Large intestine (tissue), 3 donors: Measurements from ENCODE around the gene SOX21. TPM values are rescaled to one million over a fixed set of nuclear protein-coding genes. Genes with fewer than 3 reads are reported as not detected.

ENCODE experiments used
- DNase-seq, 2 donors: peaks; one replicate each; pipeline versions ENCODE4 v3.0.0 to v3.0.0-alpha.2; 2013
- H3K27ac ChIP-seq: one replicate; pipeline ENCODE4 v1.5.1; 2013; ENCODE audit warnings: low read length
- H3K27me3 ChIP-seq: 2 replicates; pipeline ENCODE4 v1.6.1; 2013; ENCODE audit warnings: low read length; ENCODE audit not compliant: control insufficient read depth, insufficient read depth
- H3K36me3 ChIP-seq: 2 replicates; pipeline ENCODE4 v1.6.1; 2013; ENCODE audit warnings: low read length; ENCODE audit not compliant: control insufficient read depth, insufficient read depth
- H3K4me1 ChIP-seq: one replicate; pipeline ENCODE4 v1.6.1; 2013; ENCODE audit warnings: low read length; ENCODE audit not compliant: control insufficient read depth, insufficient read depth
- H3K4me3 ChIP-seq: one replicate; pipeline ENCODE4 v1.5.1; 2013; ENCODE audit warnings: low read length
- H3K9me3 ChIP-seq: one replicate; pipeline ENCODE4 v1.6.1; 2013; ENCODE audit warnings: mild to moderate bottlenecking, low read depth, low read length, moderate library complexity; ENCODE audit not compliant: control insufficient read depth
- WGBS: methylation state at CpG from one replicate; pipeline ENCODE4 v1.1.5; 2013; ENCODE audit warnings: low lambda C conversion rate; ENCODE audit not compliant: insufficient coverage; 5-methylcytosine and 5-hydroxymethylcytosine counted together
- polyA plus RNA-seq: library from polyadenylated mRNA; unstranded; fragments of 120-200 nt; gene quantifications from one replicate; pipeline ENCODE4 v1.2.1, GENCODE V29; 2013

SOX21 gene
- polyA plus RNA-seq, 1 donor = not detected

DNA sequence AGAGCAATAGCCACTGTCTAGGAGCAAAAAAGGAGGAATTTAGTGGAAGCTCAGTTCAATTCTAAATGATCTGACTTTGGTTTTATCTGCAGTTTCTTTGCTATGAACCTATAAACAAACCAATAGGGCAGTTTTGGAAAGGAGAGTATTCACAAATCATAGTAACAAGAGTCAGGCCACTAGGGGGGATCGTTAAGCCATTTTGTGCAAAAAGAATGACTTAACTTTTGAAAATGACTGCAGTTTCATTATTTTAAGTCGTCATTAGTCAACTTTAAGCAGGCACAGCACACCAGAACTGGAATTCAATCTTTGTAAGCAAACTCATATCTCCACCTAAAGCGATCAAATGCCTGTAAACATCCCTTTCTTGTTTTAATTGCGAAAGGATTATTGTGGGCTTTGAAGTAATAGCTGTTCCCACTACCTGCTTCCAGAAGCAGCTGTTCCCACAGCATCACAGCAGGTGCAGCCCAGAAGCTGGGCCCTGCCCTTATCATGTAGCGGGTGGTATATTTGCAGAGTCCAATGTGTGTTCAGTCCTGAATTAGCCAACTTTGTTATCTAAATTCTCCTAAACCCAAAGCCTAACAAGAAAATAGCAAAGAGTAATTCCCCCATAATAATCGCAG lies 51.5 kb downstream of the SOX21 start:
- WGBS = 8% methylated on average over 2 of the region's 6 CpGs
- H3K4me3 ChIP-seq = no peak overlapping the region
- DNase-seq = peak in 1 of 2 donors; percentile 29
- H3K27me3 ChIP-seq = peaks cover 35% of the 10 kb centered on the region
- no peak overlapping the region for H3K27ac ChIP-seq
- no peaks in the 10 kb centered on the region for H3K9me3 ChIP-seq
- no peaks in the 10 kb centered on the region for H3K36me3 ChIP-seq
- H3K4me1 ChIP-seq = no peaks in the 10 kb centered on the region

Other genes starting within 250 kb of the SOX21 start
- gene DCT, start 232.9 kb downstream of the SOX21 start, polyA plus RNA-seq = 0.13 TPM
- 21.6 TPM for gene TGDS, start 116.4 kb downstream of the SOX21 start, polyA plus RNA-seq
- 5.6 TPM for gene GPR180, start 110.7 kb downstream of the SOX21 start, polyA plus RNA-seq